Activated CD4-positive, alpha-beta T cell treated with anti-CD3 and anti-CD28 coated beads, Interleukin-2, Interleukin-6, amounts not matched to agents 100 ng/mL and 50 ng/mL, durations not matched to agents 16 hours and 8 hours (primary cell): ENCODE data around the gene RORC.

Experiments
- DNase-seq: peaks from one replicate; pipeline ENCODE4 v3.0.0-alpha.2; 2020

Gene RORC

GRCh38 chr1:151847867-151848596, 16.4 kb upstream of the RORC start:
- DNase-seq, result no peak

DNA sequence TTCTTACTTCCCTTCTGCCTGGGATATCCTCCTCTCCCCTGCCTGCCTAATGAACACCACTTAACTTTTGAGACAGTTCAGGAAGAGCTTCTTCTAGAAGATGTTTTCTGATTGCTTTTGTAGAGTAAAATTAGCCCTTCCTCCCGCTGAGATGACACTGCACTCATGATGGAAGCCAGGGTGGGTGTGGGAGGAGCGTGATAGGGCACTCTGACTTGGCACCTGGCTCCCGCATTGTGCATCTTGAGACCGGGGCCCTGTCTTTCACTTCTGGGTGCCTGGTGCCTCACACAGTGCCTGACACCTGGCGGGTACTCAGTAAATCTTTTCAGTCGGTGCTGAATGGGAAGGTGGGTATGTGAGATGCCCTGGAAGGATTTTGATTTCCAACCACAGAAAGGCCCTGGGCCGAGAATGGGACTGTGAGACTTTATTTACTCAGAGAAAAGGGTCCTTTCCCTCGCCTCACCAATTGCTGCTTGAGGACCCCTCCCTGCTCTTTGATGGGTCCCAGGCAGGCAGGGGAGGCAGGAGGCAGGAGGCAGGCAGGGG, 15.2 kb upstream of the RORC start:
- DNase-seq, result peak; percentile 55

DNA sequence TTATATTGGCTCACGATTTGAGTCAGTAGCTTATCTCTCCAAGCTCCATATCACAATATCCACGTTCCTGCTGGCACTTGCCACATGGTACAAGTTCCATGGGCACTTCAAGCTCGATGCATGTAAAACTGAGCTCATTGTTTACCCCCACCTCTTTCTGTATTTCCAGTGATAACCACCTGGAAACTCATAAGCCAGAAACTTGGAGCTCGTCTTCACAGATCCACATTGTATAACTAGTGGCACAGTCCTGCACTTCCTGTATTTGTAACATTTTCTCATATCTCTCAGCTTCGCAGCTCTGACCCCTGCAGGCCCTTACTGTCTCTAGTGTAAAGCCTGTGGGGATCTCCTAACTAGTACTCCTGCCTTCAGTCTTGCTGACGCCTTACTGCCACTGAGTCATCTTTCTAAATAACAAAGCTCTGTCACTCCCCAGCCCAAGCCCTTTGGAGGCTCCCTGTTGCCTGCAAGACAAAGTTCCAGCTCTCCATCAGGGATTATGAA, 14.5 kb upstream of the RORC start:
- DNase-seq, result peak; percentile 72

GRCh38 chr1:151843398-151843797, 11.8 kb upstream of the RORC start:
- DNase-seq, result no peak

DNA sequence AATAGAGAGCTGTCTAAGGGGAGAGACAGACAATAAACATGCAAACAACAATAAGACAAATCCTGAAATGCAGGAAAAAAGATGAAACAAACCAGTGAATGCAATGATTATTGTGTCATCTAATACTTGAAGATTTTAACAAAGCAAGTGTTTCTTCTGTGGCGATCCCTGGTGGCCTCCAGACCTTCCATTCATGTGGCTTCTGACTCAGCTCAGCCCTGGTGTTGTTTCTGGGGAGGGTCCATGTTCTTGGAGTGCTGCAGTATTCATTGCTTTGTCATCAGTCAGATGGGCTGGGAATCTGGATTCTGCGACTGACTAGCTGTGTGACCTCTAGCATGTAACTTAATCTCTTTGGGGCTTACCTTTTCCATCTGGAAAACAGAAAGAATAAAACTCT, 9.5 kb upstream of the RORC start:
- no peak for DNase-seq

- no peak for DNase-seq
Observed at GRCh38 chr1:151840421-151840820, 8.8 kb upstream of the RORC start.

DNA sequence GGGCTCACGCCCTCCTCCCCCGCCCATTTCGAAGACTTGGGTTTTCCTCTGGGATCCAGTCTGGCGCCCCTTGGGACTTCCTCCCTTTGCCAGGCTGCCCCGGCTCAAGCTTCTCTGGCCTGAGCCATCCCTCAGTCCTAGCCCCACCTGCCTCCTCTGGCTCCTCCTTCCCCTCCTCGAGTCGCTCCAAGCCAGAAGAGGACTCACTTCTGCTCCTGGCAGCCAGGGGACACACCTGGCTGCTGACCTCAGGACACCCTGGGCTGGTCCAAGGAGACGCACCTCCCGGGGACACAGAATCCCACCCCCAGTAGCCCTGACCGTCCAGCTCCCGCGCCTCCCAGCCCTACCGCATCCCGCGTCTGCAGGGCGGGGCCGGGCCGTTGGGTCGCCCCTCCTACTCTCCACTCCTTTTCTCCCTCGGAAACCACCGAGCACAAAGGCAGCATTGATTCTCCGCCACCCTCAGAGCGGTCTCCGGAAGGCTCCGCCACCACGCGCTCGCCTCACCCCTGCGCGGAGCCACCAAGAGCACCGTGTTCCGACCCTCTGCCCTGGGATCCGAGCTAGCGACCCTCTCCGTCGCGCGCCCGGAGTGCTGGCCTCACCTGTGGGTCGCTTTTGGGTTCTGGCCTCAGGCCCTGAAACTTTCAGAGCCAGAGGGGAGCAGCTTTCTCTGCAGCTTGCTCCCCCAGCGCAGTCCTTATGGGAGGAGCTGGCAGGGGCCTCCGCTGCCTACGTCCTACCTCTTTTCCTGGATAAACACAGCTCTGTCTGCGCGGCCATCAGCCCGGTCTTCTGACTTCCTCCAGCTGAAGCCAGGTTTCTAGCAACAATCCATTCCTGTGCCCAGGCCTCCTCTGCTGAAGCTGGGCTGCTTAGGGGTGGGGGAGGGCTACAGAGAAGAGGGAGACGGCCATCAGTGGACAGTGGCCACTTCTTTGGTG, 8.1 kb upstream of the RORC start, which contains the start of gene C2CD4D:
TSS of gene C2CD4D (minus strand) at position 364 of the 947 bp plus-strand sequence. CDS start 831 bp downstream, outside the sequence.
- peak; percentile 88 for DNase-seq

GRCh38 chr1:151839082-151839412, 7.4 kb upstream of the RORC start:
- no peak for DNase-seq

- peak; percentile 58 for DNase-seq
Observed at GRCh38 chr1:151838222-151839081, 6.8 kb upstream of the RORC start.

DNA sequence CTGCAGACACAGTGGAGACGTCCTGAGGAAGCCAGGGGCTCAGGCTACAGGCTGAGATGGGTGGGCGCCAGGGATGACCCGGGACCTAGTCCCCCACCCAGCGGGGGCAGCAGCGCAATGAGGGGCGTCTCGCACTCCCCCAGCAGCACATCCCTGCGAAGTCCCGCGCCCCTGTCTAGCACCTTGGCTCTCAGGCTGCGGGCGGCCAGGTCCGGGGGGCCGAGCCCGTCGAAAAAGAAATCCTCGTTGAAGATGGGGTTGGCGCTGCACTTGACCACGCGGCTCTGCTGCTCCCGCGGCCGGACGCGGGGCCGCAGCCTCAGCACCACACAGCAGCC, 6.3 kb upstream of the RORC start:
- DNase-seq, result no peak

GRCh38 chr1:151837197-151837596, 5.6 kb upstream of the RORC start:
- peak; percentile 72 for DNase-seq

DNA sequence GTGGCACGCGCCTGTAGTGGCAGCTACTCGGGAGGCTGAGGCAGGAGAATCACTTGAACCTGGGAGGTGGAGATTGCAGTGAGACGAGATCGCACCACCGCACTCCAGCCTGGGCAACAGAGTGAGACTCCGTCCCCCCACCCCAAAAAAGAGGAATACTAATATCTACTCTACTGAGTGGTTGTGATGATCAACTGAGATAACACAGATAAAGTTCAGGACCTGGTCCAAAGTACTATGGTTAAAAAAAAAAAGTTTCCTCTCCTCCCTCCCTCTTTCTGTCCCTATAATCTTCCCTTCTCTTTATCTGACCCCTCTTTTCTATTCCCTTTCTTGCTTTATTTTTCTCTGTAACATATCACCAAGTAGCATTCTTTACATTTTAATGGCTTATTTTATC, 4.0 kb upstream of the RORC start:
- DNase-seq, result no peak

GRCh38 chr1:151834239-151834638, 2.6 kb upstream of the RORC start:
- no peak for DNase-seq

GRCh38 chr1:151833172-151833900, 1.7 kb upstream of the RORC start:
- DNase-seq, result no peak

DNA sequence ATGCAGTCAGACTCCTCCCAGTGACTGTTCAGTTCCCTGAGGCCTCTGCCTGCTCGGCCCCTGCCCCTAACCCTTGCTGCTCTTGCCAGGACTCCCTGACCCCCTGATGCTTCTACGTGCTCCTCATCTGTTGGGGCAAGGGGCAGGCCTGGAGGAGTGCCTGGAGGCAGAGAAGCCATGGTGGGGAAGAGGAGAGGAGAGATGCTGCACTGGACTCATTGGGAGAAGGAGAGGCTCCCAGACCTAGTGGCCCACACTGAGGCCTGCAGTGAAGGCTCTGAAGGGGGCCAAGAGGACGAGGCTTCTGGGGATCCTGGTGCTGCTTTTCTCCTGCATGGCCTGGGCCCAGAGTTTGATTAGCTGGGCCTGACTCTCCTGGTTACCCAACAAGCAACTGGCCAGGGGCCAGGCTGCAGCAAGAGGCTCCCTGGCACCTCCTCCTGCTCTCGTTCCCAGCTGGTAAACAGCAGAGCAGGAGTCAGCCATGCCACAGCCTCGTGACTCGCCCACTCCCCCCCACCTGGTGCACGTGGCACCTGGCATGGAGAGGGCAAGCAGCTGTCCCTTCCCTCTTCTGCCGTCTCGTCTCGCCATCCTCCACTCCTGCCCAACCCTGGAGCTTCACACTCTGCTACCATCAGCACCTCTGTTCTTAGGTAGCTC, 847 bp upstream of the RORC start:
- no peak for DNase-seq

DNA sequence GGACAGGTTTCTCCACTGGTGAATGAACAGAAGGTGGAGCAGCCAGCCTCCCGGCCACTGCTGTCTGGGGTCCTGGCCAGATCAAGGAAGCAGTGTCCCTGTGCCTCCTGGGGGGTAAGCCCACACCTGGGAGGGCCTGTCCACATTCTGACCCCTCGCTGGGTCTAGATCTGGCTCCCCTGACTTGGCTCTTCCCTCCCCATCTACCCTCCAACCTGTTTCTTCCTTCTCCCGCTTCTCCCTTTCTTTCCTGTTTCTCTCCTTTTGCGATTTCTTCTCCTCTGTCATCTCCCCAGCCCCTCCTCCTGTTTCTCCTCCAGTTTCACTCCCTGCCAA, 378 bp downstream of the RORC start:
- DNase-seq, result no peak

GRCh38 chr1:151830055-151830454, 1.5 kb downstream of the RORC start:
- no peak for DNase-seq

- DNase-seq, result peak; percentile 78
Observed at GRCh38 chr1:151829352-151830046, 2.1 kb downstream of the RORC start.

- peak; percentile 42 for DNase-seq
Observed at GRCh38 chr1:151828921-151829320, 2.7 kb downstream of the RORC start.

- peak; percentile 49 for DNase-seq
Observed at GRCh38 chr1:151827853-151828252, 3.7 kb downstream of the RORC start.
